Measurements from ENCODE around the gene DST.

The DST gene

DNA sequence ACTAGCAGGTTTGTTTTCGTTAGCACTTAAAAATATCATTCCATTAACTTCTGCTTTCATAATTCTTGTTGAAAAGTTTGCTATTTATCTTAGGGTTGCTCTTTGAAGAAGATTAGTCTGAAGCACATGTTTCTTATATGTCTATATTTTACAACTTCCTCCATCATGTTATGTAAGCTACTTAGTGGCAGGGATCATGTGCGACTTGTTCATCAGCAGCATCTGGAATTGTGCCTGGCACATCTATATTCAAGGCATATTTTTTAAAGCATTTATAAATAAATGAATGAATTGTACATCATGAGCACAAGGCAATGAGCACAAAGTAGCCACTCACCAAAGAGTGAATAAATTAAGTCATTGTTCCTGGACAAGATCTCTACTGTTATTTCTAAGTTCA is 208.1 kb downstream of the DST start:
- no peak for DNase-seq (ENCODE audit: low spot score)

DNA sequence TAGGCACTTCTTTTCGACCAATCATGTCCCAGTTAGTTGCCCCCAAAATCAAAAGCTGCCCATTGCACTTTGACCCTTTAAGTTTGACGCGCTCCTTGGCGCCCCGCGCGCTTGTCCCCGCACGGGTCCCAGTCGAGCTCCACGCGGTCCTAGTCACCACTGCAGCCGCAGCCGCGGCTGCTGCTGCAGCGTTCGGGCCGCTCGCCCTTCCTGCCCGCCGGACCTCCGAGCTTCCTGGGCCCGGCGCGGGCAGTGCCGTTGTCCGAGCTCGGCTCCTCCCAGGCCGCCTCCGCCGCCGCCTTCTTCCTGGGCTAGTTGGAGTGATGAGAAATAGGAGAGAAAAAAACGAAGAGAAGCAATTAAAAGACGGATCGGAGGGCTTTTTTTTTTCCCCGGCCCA is 209.6 kb downstream of the DST start:
- no peak for DNase-seq (ENCODE audit: low spot score)

DNA sequence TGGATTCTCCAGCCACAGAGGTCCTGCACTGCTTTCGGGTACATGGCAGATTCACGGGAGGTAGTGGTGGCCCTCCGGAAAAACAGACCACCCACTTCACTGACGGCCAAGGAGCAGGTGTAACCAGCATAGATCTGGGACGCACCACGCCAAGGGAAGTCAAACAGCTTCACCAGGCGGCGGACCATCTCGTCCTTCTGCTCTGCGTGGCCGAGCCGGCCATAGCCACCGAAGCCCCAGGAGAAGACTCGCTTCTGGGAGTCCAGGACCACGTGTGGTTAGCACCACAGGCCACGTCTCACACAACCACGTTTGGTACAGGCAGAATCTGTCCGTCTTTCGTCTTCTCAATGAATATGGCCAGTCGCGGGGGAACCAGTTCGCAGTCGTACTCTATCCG is 210.5 kb downstream of the DST start:
- no peak for DNase-seq (ENCODE audit: low spot score)

DNA sequence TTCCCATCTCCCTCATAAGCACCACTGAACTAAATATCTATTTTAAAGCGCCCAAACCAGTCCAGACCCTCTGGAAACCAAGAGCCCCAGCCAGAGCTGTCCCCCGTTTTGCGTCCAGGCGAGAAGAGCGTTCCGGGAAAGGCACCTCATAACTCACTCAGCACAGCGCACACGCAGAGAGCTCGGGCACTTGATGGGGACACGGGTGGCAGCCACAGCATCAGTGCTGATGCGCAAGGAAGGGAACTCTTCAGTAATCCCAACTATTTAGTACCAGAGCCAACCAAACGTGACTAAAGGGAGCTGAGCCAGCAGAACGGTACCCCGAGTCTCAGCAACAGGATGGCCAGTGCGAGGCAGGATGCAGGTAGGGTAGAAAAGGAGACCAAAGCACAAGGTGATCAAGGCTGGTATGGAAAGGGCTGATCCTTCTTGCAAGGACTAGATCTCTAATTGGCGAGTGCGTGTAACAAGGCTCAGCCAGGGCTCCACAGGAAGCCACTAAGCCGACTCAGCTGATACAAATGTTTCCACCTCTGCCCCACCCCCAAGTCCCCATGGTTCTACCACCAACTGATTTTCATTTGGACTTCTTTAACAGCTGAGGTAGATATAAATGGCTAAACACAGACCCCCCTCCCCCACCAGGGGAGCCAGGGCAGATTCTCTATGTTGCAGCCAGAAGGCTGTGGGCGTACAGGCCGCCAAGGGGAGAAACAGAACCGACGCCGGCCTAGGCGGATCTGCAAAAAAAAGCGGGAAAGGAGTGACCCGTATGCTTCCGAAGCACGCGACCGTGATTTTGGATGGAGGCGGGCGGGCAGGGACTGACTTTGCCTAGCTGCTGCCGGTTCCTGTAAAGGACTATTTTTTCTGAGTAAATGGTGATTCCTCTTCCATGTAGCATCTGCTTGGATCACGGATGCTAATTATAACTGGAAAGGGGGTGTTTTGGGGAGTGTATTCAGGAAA is 211.8 kb downstream of the DST start:
- no peak for DNase-seq (ENCODE audit: low spot score)

DNA sequence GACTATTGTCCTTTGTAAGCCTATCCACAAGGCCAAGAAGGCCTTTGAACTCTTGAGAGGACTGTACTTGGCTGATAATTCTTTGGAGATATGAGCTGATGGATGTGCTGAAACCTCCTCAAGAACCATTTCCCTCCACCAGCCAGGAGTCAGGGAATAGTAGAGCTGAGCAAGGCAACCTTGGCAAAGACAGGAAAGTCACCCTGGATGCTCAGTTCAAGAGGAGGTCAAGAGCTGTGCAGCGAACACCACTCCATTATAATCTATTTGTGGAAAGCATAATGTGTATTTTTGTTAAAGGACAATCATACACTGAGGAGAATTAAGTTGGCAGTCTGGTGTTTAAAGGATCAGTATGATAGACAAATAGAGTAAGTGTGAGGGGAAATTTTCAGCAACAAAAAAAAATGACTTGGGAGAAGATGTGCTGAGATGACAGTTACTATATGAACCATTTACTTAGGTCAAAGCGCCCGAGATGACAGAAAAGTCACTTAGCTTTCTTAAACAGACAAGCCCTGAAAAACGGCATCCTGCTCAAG is 218.1 kb downstream of the DST start:
- no peak for DNase-seq (ENCODE audit: low spot score)

- no peak for DNase-seq (ENCODE audit: low spot score)
Measured at GRCh38 chr6:56424064-56424463, 218.6 kb downstream of the DST start.

GRCh38 chr6:56420296-56420695 is 222.4 kb downstream of the DST start:
- DNase-seq (ENCODE audit: low spot score), result no peak

DNA sequence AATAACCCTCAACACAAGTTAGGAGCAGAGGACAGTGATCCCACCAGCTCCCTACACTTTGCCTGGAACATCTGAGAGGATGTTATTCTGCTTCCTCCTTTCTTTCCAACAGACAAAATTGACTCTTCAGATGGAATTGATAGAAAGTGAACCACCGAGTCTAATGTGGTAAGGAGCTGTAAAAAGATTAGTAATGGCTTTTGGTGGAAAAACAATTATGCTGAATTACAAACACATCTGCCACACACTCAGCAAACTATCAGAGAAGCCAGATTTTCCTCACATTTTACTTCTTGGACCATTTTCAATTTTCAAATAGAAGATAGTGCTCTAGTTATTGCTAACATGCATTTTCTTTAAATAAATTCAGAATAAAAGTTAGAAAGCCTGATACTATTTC is 223.5 kb downstream of the DST start:
- no peak for DNase-seq (ENCODE audit: low spot score)

DNA sequence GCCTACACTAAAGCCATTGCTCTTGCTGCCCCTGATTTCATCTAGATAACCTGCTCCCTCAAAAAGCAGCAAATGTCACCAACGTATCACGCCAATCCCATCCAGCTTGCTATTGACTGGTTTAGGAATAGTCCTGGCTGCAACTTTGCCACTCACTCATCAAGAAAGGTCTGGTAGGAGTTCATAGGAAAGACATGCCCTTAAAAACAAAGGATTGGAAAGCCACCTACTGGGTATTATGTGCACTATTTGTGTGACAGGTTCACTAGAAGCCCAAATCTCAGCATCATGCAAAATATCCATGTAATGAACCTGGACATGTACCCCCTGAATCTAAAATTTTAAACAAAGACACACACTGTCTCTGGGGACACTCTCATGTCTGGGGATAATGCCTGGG is 224.9 kb downstream of the DST start:
- DNase-seq (ENCODE audit: low spot score), result no peak

DNA sequence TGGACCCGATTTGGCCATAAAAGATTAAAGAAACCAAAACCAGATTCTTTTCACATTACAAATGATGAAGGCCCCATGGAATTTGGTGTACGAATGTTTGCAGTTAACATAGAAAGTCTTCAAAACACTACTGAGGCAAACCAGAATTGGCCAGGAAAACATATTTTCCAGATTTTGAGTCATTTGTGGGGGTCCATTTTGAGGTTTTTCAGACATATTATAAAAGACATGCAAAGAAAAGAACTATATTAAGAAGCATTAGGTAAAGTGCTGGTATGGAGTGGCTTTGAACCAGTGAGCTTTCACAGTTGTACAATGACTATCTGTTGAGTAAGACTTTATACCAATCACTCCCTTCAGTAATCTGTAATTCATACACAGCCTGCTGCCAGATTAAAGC is 226.4 kb downstream of the DST start:
- no peak for DNase-seq (ENCODE audit: low spot score)

- DNase-seq (ENCODE audit: low spot score), result no peak
Measured at GRCh38 chr6:56408976-56409375, 233.7 kb downstream of the DST start.
